Transverse colon (tissue), 4 donors: ENCODE measurements around the gene PHLDA3.

Experiments
- CTCF ChIP-seq, 5 experiments: fragments of 200-600 bp in 3 of 5; fragments of 450-650 bp in 2 of 5; sonication (generic) in 3 of 5; IDR thresholded peaks; 1 replicate in 2 of 5; 2 replicates in 3 of 5; pipeline ENCODE4 v1.5.1; 2016 to 2017; ENCODE audit warnings: antibody characterized with exemption in 5 of 5, inconsistent platforms in 3 of 5, mild to moderate bottlenecking in 2 of 5, moderate library complexity in 1 of 5
- EP300 ChIP-seq: sonication (generic); formaldehyde crosslinking; IDR thresholded peaks from one replicate; pipeline ENCODE4 v1.6.1; 2017; ENCODE audit warnings: antibody characterized with exemption, low read depth
- POLR2AphosphoS5 ChIP-seq, 3 donors: sonication (generic); formaldehyde crosslinking; IDR thresholded peaks; one replicate each; pipeline ENCODE4 v1.6.1; 2016; ENCODE audit warnings: antibody characterized with exemption in 3 of 3

GRCh38 chr1:201510734-201511133, 41.7 kb upstream of the PHLDA3 start:
- TF ChIP-seq EP300 (no peak), CTCF (IDR thresholded peaks at IDR 0.05) (no peak), POLR2AphosphoS5 (IDR thresholded peaks at IDR 0.05) (no peak)
